GM10847 (cell line): Measurements from ENCODE around the gene KRT20.

Experiments used
- POLR2A ChIP-seq: IDR thresholded peaks from 2 replicates; pipeline ENCODE4 v1.6.1; 2011; ENCODE audit not compliant: insufficient read length; ENCODE audit errors: extremely low read depth

Gene KRT20

GRCh38 chr17:40872416-40872815 is 12.6 kb downstream of the KRT20 start:
- TF ChIP-seq POLR2A = no peak

DNA sequence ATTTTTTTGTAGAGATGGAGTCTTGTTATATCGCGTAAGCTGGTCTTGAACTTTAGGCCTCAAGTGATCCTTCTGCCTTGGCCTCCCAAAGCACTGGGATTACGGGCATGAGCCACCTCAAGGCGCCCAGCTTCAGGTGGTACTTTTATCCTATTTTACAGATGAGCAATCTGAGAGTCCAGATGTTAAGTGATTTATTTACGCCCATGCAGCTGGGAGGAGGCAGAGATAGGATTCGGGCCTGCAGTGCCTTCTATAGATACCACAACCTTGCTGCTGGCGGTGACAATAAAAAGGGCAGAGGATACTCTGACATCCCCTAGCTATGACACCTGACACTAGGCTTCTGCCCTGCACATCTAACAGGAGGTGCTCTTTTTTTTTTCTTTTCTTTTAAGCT is 13.7 kb downstream of the KRT20 start:
- no peak for TF ChIP-seq POLR2A

DNA sequence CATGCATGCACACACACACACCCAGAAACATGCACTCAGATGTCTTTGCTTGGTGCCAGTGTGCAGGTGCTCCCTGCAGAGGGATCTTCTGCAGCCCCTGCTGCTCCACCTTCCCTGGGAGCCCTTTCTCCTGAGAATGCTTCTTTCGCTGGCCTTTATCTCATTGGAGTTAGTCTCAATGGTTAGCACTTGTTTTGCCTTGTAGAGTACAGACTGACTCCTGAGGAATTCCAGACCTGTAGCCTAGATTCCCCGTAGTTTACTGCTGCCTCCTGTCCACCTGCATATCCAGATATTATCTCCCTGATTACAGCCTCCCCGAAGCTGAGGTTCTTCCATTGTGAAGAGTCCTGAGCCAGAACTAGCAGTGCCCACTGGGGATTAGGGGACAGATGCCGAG is 14.9 kb downstream of the KRT20 start:
- no peak for TF ChIP-seq POLR2A

DNA sequence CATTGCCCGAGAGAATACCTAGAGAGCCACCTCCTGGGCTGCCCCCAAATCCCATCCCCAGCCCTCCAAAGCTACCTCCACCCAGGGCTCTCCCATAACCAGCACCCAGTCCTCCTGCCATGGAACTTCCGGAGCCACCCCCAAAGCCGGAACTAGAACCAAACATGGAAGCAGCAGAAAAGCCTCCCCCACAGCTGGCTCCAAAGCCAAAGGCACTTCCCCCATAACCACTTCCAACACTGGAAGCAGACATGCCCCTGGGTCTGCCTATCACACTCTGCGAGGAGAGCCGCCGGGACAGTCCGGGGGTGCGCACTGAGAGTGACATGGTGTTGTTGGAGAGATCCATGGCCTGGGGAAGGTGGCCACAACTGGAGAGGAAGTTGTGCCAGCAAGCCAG is 18.2 kb downstream of the KRT20 start, which contains the start of gene KRT12:
KRT12 (minus strand) TSS at position 386 of the 400 bp plus-strand sequence; CDS start at position 349, 37 bp downstream.
- TF ChIP-seq POLR2A = no peak

GRCh38 chr17:40864661-40865390 is 20.2 kb downstream of the KRT20 start:
- TF ChIP-seq POLR2A = no peak

DNA sequence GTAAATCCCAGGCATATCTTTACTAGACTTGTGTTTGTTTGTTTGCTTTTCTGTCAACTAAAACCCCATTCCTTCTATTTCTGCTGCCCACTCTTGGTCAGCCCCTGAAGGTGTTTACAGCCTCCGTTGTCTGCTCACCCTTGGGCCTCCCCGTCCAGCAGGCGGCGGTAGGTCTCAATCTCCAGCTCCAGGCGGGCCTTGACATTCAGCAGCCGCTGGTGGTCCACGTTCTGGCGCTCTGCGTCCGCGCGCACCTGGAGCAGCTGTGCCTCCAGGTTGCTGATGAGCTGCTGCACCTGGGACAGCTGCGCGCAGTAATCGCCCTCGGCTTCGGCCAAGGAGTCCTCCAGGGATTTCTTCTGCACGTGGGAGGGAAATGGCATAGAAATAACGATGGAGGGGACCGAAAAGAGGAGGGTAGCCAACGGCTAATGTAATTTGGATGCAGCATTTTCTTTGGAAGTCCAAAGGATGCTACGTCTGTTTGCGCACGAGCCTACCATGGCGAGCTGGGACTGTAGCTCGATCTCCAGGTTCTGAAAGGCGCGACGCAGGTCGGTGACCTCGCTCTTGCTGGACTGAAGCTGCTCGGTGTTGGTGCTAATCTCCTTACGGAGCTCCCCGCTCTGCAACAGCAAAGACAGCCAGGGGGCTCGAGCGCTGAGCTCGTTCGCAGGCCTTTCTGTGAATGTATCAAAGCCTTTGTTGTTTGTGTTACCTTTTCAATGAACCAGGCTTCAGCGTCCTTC is 21.9 kb downstream of the KRT20 start:
- TF ChIP-seq POLR2A = no peak

- TF ChIP-seq POLR2A = no peak
These were observed 25.5 kb downstream of the KRT20 start for GRCh38 chr17:40859536-40859935.

GRCh38 chr17:40857535-40857934 is 27.5 kb downstream of the KRT20 start:
- TF ChIP-seq POLR2A = no peak

DNA sequence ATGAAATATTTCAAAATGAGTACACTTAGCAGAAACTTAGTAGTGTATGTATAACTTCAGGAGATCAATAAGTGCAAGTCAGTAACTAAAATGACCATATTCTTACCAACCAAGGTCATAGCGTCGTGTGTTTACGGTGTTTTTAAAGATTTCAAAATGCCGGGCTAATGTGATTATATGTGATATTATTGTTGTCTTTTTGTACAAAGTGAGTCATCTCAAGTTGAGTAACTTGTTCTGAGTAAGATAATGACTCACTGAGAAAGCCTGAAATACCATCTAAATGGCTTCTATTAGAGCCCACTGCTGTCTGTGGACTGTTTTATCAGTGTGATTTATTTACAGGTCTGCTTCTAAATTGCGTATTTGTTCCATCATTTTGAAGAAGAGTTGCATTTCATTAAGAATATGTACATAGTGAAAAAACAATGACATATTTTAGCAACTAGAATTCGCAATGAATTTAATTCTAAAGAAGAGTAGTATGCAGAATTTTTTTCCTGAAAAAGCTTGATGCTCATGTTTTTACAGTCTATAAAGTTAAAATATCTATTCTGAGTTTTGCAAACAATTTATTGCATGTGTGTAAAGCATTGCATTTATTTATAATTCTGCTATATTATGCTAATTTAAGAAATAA is 30.7 kb downstream of the KRT20 start:
- no peak for TF ChIP-seq POLR2A

- no peak for TF ChIP-seq POLR2A
These were observed 32.7 kb downstream of the KRT20 start for GRCh38 chr17:40852364-40852763.

DNA sequence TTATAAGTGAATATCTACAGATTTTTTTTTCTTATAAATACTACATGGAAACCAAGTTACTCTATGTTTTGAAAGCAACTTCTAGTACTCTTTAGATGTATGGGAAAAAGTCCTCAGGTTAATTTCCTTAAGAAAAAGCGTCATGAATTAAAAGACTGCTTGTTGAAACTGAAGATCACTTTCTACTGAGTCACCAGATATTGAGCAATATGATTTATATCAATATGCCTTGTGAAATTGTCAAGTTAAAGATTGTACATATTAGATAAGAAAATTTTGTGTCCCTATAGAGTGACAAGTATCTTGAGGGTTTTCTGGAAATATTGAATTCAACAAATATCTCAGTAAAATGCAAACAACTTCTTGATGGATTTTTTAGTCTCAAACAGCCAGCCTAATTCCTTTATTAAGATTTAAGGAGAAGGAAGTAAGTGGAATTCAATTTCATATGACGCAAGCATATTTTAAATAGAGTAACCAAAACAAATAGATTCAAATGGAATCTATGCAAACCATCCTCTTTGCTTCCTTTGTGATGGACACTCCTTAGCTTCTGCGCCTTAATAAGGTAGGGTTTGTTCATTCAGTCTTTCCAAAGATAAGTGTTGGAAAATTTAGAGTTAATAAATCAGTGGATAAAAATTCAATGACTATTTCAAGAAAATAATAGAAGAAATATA is 34.6 kb downstream of the KRT20 start:
- no peak for TF ChIP-seq POLR2A

DNA sequence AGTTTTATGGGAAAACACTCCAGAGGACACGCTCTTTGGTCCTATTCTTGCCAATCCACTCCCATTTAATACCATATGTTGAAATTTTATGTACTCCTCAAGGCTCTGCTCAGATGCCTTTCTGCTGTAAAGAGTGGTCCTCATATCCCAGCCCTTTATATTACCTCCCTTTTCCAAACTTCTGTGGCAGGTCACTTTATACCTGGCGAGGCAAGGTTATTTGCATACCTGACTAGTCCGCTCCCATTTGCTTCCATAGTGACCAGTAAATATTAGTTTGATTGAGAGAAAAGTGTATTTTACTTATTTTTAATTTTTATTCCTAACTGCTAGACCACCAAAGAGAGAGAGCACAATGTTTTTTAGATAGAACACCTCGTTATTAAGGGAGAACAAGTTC is 35.3 kb downstream of the KRT20 start:
- no peak for TF ChIP-seq POLR2A

GRCh38 chr17:40848583-40849235 is 36.3 kb downstream of the KRT20 start:
- no peak for TF ChIP-seq POLR2A

DNA sequence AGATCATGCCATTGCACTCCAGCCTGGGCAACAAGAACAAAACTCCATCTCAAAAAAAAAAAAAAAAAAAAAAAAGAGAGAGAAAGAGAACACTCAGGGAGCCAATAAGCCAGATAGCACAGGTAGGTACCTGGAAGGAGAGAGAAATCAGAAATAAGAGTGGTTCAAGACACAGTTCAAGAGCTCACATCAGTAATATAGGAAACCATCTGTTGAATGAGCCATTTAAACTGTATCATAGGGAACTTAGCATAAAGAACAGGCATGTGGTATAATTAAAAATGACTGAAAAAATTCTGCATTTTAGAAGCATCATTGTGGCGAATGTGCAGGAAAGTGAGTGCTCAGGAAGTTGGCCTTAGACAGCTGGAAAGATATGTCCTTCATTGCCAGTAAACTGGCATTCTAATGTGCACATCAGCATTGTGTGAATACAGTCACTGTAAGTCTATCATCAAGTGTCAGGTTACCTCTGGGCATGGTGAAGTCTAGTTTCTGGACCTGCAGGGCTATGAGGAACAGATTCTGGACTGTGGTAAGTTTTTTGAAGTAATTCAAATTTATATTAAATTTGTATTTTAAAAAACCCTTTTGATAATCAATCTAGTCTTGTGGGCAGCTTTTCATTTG is 38.4 kb downstream of the KRT20 start:
- no peak for TF ChIP-seq POLR2A
